HepG2 (cell line): ENCODE results near the gene KIAA2012. TPM values are rescaled to one million over a fixed set of nuclear protein-coding genes. Genes with fewer than 3 reads are reported as not detected.

ENCODE experiments used
- MAZ ChIP-seq, 2 experiments: sonication (generic) in 1 of 2; formaldehyde crosslinking in 1 of 2; IDR thresholded peaks; 2 replicates each; pipeline versions ENCODE4 v1.5.0 to v1.6.1; 2012 to 2020; ENCODE audit warnings: low read depth in 2 of 2, mild to moderate bottlenecking in 2 of 2, borderline replicate concordance in 1 of 2, improper control_type of control experiment in 1 of 2, low read length in 1 of 2, missing genetic modification reagents in 1 of 2, moderate library complexity in 1 of 2
- SNAPC4 ChIP-seq: sonication (generic); formaldehyde crosslinking; IDR thresholded peaks from 2 replicates; pipeline ENCODE4 v1.4.0; 2020; ENCODE audit warnings: mild to moderate bottlenecking, missing genetic modification reagents
- ZBTB43 ChIP-seq: sonication (generic); formaldehyde crosslinking; conservative IDR thresholded peaks from 2 replicates; pipeline ENCODE4 v1.4.0; 2020; ENCODE audit warnings: missing genetic modification reagents
- ZFAT ChIP-seq: sonication (generic); formaldehyde crosslinking; conservative IDR thresholded peaks from 2 replicates; pipeline ENCODE4 v1.8.1; 2023; ENCODE audit warnings: missing genetic modification reagents, inconsistent platforms
- ZNF513 ChIP-seq: sonication (generic); formaldehyde crosslinking; conservative IDR thresholded peaks from 2 replicates; pipeline ENCODE4 v1.5.0; 2020; ENCODE audit warnings: missing genetic modification reagents
- polyA plus RNA-seq, 8 experiments: library from polyadenylated mRNA; depleted of rRNA in 3 of 8; stranded (reverse) in 7 of 8; unstranded in 1 of 8; fragments of >200 nt; fragmentation: Illumina TruSeq in 4 of 8; extraction: Trizol in 4 of 8; gene quantifications; 2 replicates each; pipeline versions ENCODE4 v1.2.1 to v1.2.3, GENCODE V29; 2011 to 2016; ENCODE audit warnings: low read depth in 4 of 8, missing spikeins in 1 of 8, mixed read lengths in 1 of 8; ENCODE audit not compliant: insufficient read depth in 1 of 8
- total RNA-seq, 5 experiments: library from RNA; depleted of rRNA; stranded (reverse); fragments of >200 nt; fragmentation: Illumina TruSeq; extraction: Trizol; gene quantifications; 2 replicates each; pipeline ENCODE4 v1.2.3, GENCODE V29; 2016; ENCODE audit warnings: low read depth in 1 of 5
- TF ChIP-seq, protein P1 (sequence below): sonication (generic); formaldehyde crosslinking; IDR thresholded peaks from one replicate; pipeline ENCODE4 v1.5.1; 2020; ENCODE audit warnings: mild to moderate bottlenecking, missing genetic modification reagents; ENCODE audit errors: not compliant biosample characterization

Gene KIAA2012
- total and polyA plus RNA-seq, 2 of the 13 experiments (the other 11 are each of a cell fraction or from before 2014, with no cell fraction given), result not detected

GRCh38 chr2:202084265-202084664, 11.2 kb downstream of the KIAA2012 start (continued):
- TF ChIP-seq SNAPC4 (CRISPR knock-in tag), result no peak
- no peak for TF ChIP-seq MAZ (IDR thresholded peaks at IDR 0.05; ENCODE audit: borderline replicate concordance, low read depth, low read length)
- no peak for TF ChIP-seq MAZ (CRISPR knock-in tag; IDR thresholded peaks at IDR 0.05; ENCODE audit: low read depth)
- TF ChIP-seq, protein P1, sequence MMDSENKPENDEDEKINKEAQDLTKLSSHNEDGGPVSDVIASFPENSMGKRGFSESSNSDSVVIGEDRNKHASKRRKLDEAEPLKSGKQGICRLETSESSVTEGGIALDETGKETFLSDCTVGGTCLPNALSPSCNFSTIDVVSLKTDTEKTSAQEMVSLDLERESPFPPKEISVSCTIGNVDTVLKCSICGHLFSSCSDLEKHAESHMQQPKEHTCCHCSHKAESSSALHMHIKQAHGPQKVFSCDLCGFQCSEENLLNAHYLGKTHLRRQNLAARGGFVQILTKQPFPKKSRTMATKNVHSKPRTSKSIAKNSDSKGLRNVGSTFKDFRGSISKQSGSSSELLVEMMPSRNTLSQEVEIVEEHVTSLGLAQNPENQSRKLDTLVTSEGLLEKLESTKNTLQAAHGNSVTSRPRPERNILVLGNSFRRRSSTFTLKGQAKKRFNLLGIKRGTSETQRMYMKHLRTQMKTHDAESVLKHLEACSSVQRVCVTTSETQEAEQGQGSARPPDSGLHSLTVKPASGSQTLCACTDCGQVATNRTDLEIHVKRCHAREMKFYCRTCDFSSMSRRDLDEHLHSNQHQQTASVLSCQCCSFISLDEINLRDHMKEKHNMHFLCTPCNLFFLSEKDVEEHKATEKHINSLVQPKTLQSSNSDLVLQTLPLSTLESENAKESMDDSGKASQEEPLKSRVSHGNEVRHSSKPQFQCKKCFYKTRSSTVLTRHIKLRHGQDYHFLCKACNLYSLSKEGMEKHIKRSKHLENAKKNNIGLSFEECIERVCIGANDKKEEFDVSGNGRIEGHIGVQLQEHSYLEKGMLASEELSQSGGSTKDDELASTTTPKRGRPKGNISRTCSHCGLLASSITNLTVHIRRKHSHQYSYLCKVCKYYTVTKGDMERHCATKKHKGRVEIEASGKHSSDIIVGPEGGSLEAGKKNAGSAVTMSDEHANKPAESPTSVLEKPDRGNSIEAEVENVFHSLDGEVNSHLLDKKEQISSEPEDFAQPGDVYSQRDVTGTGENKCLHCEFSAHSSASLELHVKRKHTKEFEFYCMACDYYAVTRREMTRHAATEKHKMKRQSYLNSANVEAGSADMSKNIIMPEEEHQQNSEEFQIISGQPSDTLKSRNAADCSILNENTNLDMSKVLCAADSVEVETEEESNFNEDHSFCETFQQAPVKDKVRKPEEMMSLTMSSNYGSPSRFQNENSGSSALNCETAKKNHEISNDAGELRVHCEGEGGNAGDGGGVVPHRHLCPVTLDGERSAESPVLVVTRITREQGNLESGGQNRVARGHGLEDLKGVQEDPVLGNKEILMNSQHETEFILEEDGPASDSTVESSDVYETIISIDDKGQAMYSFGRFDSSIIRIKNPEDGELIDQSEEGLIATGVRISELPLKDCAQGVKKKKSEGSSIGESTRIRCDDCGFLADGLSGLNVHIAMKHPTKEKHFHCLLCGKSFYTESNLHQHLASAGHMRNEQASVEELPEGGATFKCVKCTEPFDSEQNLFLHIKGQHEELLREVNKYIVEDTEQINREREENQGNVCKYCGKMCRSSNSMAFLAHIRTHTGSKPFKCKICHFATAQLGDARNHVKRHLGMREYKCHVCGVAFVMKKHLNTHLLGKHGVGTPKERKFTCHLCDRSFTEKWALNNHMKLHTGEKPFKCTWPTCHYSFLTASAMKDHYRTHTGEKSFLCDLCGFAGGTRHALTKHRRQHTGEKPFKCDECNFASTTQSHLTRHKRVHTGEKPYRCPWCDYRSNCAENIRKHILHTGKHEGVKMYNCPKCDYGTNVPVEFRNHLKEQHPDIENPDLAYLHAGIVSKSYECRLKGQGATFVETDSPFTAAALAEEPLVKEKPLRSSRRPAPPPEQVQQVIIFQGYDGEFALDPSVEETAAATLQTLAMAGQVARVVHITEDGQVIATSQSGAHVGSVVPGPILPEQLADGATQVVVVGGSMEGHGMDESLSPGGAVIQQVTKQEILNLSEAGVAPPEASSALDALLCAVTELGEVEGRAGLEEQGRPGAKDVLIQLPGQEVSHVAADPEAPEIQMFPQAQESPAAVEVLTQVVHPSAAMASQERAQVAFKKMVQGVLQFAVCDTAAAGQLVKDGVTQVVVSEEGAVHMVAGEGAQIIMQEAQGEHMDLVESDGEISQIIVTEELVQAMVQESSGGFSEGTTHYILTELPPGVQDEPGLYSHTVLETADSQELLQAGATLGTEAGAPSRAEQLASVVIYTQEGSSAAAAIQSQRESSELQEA (CRISPR knock-in tag), result no peak
- TF ChIP-seq ZFAT (CRISPR knock-in tag), result no peak
- no peak for TF ChIP-seq ZBTB43
- TF ChIP-seq ZNF513 (CRISPR knock-in tag), result no peak
